Fibroblast of skin of right quadriceps (primary cell): ENCODE results near the gene PCYOX1L.

Source experiments
- DNase-seq: peaks from one replicate; pipeline ENCODE4 v3.0.0-alpha.2; 2013

Gene PCYOX1L

DNA sequence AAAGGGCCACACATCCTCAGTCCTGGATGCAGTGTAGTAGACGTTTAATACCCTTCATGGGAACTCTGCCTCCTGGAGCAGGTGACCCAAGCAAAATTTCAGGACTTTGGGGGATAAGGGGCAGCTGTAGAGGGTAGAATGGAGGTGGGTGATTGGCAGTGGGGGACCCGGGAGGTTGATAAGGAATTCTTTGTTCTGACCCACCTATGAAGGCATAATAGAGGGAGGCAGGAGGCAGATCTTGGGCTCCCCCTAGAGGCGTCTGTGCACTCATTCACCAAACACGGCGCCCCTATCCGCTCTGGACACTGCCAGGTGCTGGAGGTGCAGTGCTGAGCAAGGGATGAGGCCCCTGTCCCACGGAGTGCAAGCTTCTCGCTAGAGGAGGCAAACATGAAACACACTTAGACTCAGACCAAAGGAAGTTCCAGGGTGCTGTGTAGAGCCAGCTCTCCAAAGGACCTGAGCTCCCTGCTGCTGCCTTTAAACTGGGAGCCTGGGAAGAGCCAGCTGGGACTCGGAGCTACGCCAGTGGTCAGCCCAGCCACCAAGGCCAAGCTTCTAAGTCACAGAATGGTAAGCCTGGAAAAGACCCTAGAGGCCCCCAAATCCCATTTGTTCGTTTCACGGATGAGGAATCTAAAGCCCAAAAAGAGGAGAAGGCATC is 13.6 kb downstream of the PCYOX1L start:
- DNase-seq = peak; percentile 33

GRCh38 chr5:149372076-149372795 is 14.4 kb downstream of the PCYOX1L start:
- peak; percentile 45 for DNase-seq

- DNase-seq = no peak
These were observed 15.1 kb downstream of the PCYOX1L start for GRCh38 chr5:149372932-149373331.

GRCh38 chr5:149374303-149374702 is 16.5 kb downstream of the PCYOX1L start:
- no peak for DNase-seq

DNA sequence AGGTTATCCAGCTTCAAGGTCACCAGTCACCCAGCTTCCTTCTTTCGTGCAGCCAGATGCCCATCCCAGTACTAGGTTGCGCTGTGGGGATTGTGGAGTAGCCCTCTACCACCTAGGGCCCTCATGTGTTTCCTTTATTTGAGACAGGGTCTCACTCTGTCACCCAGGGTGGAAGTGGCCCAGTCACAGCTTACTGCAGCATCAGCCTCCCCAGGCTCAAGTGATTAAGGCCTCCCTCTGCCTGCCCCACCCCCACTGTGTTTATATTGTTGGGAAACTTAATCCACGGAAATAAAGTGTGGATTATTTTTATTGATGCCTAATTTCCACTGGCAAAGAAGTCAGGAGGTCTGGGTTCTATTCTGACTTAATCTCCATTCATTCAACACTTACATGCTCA is 17.0 kb downstream of the PCYOX1L start:
- DNase-seq = no peak

- DNase-seq = no peak
These were observed 17.6 kb downstream of the PCYOX1L start for GRCh38 chr5:149375434-149375833.

GRCh38 chr5:149376104-149376503 is 18.3 kb downstream of the PCYOX1L start:
- no peak for DNase-seq

DNA sequence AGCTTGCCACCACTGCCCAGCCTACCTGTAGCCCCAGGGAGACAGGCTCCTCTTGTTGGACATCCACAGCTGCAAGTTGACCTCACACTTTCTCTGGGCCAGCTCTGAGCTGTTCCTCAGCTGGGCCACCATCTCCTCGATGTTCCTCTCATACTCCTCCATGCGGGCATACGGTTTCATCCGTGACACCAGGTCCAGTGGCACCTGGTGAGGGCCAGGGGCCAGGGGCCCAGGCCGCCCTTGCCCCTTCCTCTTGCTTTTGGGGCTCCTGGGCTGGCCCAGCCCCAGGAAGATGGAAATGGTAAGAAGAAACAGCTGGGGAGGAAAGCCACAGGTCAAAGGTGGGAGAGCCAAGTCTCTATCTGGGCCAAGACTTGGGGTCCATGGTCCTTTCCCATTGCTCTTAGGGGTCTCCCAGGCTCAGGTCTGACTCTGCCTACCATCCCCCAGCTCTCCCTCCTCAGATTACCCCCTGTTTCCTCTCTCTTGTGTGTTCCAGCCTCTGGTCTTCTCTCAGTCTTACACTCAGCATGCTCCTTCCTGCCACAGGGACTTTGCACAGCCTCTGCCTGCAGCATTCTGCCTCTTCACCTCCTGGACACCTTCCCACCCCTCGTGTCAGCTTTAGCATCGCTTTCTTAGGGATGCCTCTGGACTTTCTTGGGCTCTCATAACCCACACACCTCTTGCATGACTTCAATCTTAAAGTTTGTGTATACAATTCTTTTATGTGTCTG is 19.0 kb downstream of the PCYOX1L start:
- no peak for DNase-seq

- DNase-seq = no peak
These were observed 20.5 kb downstream of the PCYOX1L start for GRCh38 chr5:149378241-149378820.

GRCh38 chr5:149379177-149379761 is 21.4 kb downstream of the PCYOX1L start, which contains the start of gene IL17B:
Gene IL17B (minus strand): TSS chr5:149379292. CDS start chr5:149379225, 67 bp downstream.
- DNase-seq = no peak

GRCh38 chr5:149379818-149380374 is 22.1 kb downstream of the PCYOX1L start:
- DNase-seq = no peak

DNA sequence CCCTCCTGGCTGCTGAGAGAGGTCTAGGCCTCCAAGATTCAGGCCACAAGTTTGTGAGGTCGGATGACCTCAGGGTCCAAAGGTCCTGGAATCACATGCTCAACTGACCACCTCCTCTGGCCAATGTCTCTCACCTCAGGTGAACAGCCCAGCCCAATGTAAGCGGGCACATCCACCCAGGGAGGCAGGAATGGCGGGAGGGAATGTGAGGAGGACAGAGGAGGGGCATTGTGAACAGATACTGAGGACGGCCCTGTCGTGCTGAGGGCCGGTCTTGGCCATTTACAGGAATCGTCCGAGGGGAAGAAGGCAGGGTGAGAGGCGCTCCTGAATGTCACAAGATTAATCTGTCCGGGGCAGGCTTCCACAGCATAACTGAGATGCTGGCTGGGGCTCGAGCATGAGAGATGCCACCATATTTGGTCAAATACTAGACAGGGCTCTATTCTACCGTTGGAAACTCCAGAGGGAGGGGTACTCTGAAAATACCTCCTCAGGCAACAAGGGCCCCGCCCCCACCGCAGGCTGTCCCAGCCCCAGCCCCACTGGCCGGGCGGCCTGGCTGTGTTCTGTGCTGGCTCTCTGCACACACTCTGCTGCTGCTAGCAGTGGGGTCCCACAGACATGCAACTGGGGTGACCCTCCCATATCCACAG is 22.7 kb downstream of the PCYOX1L start:
- no peak for DNase-seq

- DNase-seq = no peak
These were observed 23.6 kb downstream of the PCYOX1L start for GRCh38 chr5:149381261-149381985.

DNA sequence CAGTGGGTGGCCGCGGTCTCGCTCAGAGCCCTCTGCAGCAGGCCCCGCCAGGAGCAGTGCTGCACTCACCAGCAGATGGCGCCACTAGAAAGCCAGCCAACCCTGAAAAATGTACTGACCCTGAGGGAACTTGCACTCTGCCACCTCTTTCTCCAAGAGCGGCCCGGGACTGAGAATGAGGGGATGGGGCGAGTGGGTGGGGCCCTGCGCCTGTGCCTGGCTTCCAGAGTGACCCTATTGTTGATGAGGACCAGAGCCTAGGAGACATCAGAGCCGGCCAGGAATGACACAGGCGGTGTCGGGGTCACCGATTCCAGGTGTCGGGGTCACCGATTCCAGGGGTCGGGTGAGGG is 24.1 kb downstream of the PCYOX1L start:
- DNase-seq = peak; percentile 70

- no peak for DNase-seq
These were observed 24.8 kb downstream of the PCYOX1L start for GRCh38 chr5:149382517-149383220.

DNA sequence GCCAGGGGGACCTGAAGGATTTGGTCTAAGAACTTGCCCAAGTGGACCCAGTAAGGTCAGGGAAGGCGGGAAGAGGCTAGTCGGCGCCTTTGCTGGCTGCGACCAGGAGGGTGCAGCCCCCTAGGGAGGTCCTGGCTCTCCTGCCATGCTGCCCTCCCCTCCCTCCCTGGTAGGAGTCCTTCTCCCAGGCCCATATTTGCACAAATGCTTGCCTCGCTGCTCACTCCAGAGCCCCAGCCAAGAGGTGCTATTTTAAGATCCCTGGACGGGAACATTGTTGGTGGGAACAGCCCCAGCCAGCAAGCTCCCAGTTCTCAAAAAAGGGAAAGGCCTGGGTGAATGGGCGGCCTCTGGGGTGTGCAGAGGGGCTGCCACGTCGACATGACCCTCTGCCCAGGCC is 25.6 kb downstream of the PCYOX1L start:
- DNase-seq = no peak

DNA sequence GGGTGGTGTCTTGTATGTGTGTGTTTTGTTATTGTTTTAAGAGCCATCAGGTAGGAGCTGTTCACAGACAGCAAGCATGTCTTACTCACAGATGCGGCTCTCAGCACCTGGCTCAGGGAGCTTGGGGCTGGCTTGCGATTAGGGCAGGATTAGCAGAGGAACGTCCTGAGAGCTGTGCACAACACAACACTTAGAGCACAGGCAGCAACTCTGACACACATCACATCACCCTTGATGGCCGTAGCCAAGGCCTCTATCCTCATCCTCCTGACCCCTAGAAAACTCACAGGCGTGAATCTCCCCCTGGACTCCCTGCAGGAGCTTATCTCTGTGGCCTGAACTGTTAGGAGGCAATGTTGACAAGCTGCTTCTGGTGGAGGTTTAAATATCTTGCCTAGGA is 28.3 kb downstream of the PCYOX1L start:
- no peak for DNase-seq

DNA sequence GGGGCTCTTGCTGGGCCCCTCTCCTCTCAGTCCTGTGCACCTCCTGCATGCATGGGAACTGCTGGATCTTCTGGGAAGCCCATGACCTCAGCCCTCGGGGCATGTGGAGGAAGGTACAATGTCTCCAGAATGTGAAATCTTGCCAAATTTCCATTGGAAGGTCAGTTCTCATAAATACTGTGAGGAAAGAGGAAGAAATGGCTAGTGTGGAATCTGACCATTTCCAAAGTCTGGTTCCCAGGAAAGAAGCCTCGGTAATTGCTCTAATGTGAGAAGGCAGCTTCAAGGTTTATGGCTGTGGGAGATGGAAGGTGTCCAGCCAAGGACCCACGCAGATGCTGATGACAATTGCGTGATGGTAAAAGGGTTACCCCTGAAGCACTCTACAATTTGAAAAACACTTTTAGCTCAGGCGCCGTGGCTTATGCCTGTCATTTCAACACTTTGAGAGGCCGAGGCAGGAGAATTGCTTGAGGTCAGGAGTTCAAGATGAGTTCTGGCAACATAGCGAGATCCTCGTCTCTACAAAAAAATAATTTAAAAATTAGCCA is 29.3 kb downstream of the PCYOX1L start:
- peak; percentile 64 for DNase-seq

GRCh38 chr5:149387982-149388381 is 30.1 kb downstream of the PCYOX1L start:
- peak; percentile 54 for DNase-seq

GRCh38 chr5:149388498-149389190 is 30.8 kb downstream of the PCYOX1L start:
- DNase-seq = no peak
